B cell (primary cell): Measurements from ENCODE around the gene ANKS1B. TPM values are rescaled to one million over a fixed set of nuclear protein-coding genes. Genes with fewer than 3 reads are reported as not detected.

ENCODE experiments used
- ATAC-seq: fragments of 200-7000 bp; cut with Tn5 transposase; one replicate; pipeline ENCODE4 v1.10.0; 2021; ENCODE audit warnings: low read depth, mild to moderate bottlenecking, moderate number of reproducible peaks, moderate library complexity
- CTCF ChIA-PET: fragments of 350-600 bp; sonication (Branson Sonifier 250); formaldehyde crosslinking; loops from one replicate; lab custom pipeline; 2021; ENCODE audit warnings: antibody characterized with exemption, inconsistent platforms; lab: Charles Lee
- POLR2A ChIA-PET: fragments of 350-600 bp; sonication (Branson Sonifier 250); formaldehyde crosslinking; loops from one replicate; lab custom pipeline; 2021; ENCODE audit warnings: antibody characterized with exemption; lab: Charles Lee
- DNase-seq: peaks from one replicate; pipeline ENCODE4 v3.0.0; 2013
- H2AFZ ChIP-seq: 2 replicates; pipeline ENCODE4 v1.6.1; 2012; ENCODE audit warnings: mild to moderate bottlenecking, low read depth, low read length; ENCODE audit not compliant: insufficient read depth, poor library complexity, severe bottlenecking
- H3K27ac ChIP-seq, 2 donors: 1 replicate in 1 of 2; 2 replicates in 1 of 2; pipeline ENCODE4 v1.5.1; 2012 to 2013; ENCODE audit warnings: low read length in 2 of 2, mild to moderate bottlenecking in 2 of 2, moderate library complexity in 1 of 2
- H3K27me3 ChIP-seq, 4 experiments: fragments of 200-600 bp in 1 of 4; sonication (generic) in 1 of 4; replicated peaks in 1 of 4; 1 replicate in 2 of 4; 2 replicates in 2 of 4; pipeline versions ENCODE4 v1.6.1 to v1.7.0; 2013 to 2016; ENCODE audit warnings: low read length in 3 of 4, mild to moderate bottlenecking in 2 of 4, mixed read lengths in 1 of 4, moderate library complexity in 1 of 4; ENCODE audit not compliant: insufficient read depth in 4 of 4, control insufficient read depth in 3 of 4; ENCODE audit errors: control extremely low read depth in 1 of 4
- H3K36me3 ChIP-seq, 2 experiments: replicated peaks in 1 of 2; 1 replicate in 1 of 2; 2 replicates in 1 of 2; pipeline versions ENCODE4 v1.6.1 to v1.7.1; 2013; ENCODE audit warnings: low read length in 1 of 2; ENCODE audit not compliant: insufficient read depth in 2 of 2, control insufficient read depth in 1 of 2; ENCODE audit errors: control extremely low read depth in 1 of 2, extremely low read depth in 1 of 2
- H3K4me1 ChIP-seq, 2 donors: fragments of 200-600 bp in 1 of 2; sonication (generic) in 1 of 2; 1 replicate in 1 of 2; 2 replicates in 1 of 2; pipeline versions ENCODE4 v1.5.1 to v1.6.1; 2013 to 2017; ENCODE audit warnings: low read length in 2 of 2; ENCODE audit not compliant: control insufficient read depth in 2 of 2, insufficient read depth in 2 of 2
- H3K4me2 ChIP-seq: replicated peaks from 2 replicates; pipeline ENCODE3; 2012; ENCODE audit warnings: mild to moderate bottlenecking, low read depth, low read length; ENCODE audit not compliant: poor library complexity, severe bottlenecking
- H3K4me3 ChIP-seq, 5 experiments: fragments of 200-600 bp in 1 of 5; sonication (generic) in 1 of 5; 1 replicate in 3 of 5; 2 replicates in 2 of 5; pipeline versions ENCODE4 v1.5.1 to v1.7.0; 2011 to 2016; ENCODE audit warnings: low read length in 4 of 5, mild to moderate bottlenecking in 4 of 5, low read depth in 2 of 5, control low read depth in 1 of 5, moderate library complexity in 1 of 5; ENCODE audit not compliant: insufficient read depth in 1 of 5; ENCODE audit errors: control extremely low read depth in 1 of 5, extremely low read depth in 1 of 5
- H3K79me2 ChIP-seq: fragments of 200-600 bp; sonication (generic); one replicate; pipeline ENCODE4 v1.6.0; 2016; ENCODE audit warnings: low read length; ENCODE audit not compliant: control insufficient read depth, insufficient read depth
- H3K9ac ChIP-seq: fragments of 200-600 bp; sonication (generic); 2 replicates; pipeline ENCODE4 v1.6.1; 2017; ENCODE audit warnings: mild to moderate bottlenecking, low read length, moderate library complexity
- H3K9me3 ChIP-seq, 3 donors: one replicate each; pipeline versions ENCODE4 v1.6.1 to v1.7.1; 2013; ENCODE audit warnings: low read length in 2 of 3; ENCODE audit not compliant: control insufficient read depth in 2 of 3, insufficient read depth in 1 of 3; ENCODE audit errors: control extremely low read depth in 1 of 3
- H4K20me1 ChIP-seq: 2 replicates; pipeline ENCODE4 v1.6.0; 2012; ENCODE audit warnings: mild to moderate bottlenecking, low read length; ENCODE audit not compliant: insufficient read depth, control insufficient read depth, poor library complexity, severe bottlenecking
- H3K27ac Mint-ChIP-seq: one replicate; pipeline ENCODE4 v1.8.0; 2021; ENCODE audit warnings: mixed read lengths
- H3K27me3 Mint-ChIP-seq: one replicate; pipeline ENCODE4 v1.8.0; 2021; ENCODE audit warnings: mixed read lengths
- H3K4me1 Mint-ChIP-seq: one replicate; pipeline ENCODE4 v1.8.0; 2021; ENCODE audit warnings: mixed read lengths
- H3K4me3 Mint-ChIP-seq: one replicate; pipeline ENCODE4 v1.8.0; 2021; ENCODE audit warnings: mixed read lengths
- H3K9me3 Mint-ChIP-seq: one replicate; pipeline ENCODE4 v1.8.0; 2022; ENCODE audit warnings: mixed read lengths; ENCODE audit not compliant: insufficient read depth
- CTCF ChIP-seq: fragments of 200-600 bp; IDR thresholded peaks from one replicate; pipeline ENCODE4 v1.8.0; 2022; ENCODE audit warnings: antibody characterized with exemption, mild to moderate bottlenecking
- EZH2 ChIP-seq: IDR thresholded peaks from 2 replicates; pipeline ENCODE4 v1.6.1; 2012; ENCODE audit warnings: borderline replicate concordance, low read depth, mild to moderate bottlenecking, moderate library complexity, low read length; ENCODE audit not compliant: insufficient read depth, poor library complexity, severe bottlenecking
- WGBS: methylation state at CpG from one replicate; pipeline ENCODE4 v1.1.5; 2013; ENCODE audit warnings: missing lambda C conversion rate; ENCODE audit not compliant: insufficient coverage; 5-methylcytosine and 5-hydroxymethylcytosine counted together
- intact Hi-C: fragments of 100-400 bp; cut with micrococcal nuclease; formaldehyde crosslinking; loops from one replicate; pipeline ENCODE4 v1.10.0; 2022
- polyA plus RNA-seq: library from polyadenylated mRNA; depleted of rRNA; stranded (reverse); fragments of >200 nt; gene quantifications from 2 replicates; pipeline ENCODE4 v1.2.3, GENCODE V29; 2012
- total RNA-seq, 2 donors: library from RNA; stranded (reverse); fragments of 120-200 nt in 1 of 2; gene quantifications; 1 replicate in 1 of 2; 2 replicates in 1 of 2; pipeline versions ENCODE4 v1.2.3 to v1.2.4, GENCODE V29; 2013 to 2022

The ANKS1B gene
- total and polyA plus RNA-seq, 2 donors (not counting 1 experiment from before 2014, with no cell fraction given): not detected

- Histone ChIP-seq H3K4me3 (no peak overlapping the region), H3K4me1 (no peaks in the 10 kb centered on the region), H3K27me3 (no peaks in the 10 kb centered on the region), H3K36me3 (no peaks in the 10 kb centered on the region), H4K20me1 (no peaks in the 10 kb centered on the region), H3K27ac (no peak overlapping the region), H3K9me3 (peaks cover 0 to 5% (median 0%) of the 10 kb centered on the region in 3 donors), H3K4me2 (no peak overlapping the region), H2AFZ (no peak overlapping the region), H3K9ac (no peak overlapping the region), H3K79me2 (no peaks in the 10 kb centered on the region)
- intact Hi-C loops: no loop called here
- WGBS: no CpG with 5 or more reads among the region's 2 CpGs
- no peak for TF ChIP-seq CTCF
- TF ChIP-seq EZH2: no peak
- Mint-ChIP-seq H3K9me3 (peaks cover 3% of the 10 kb centered on the region), H3K4me1 (no peaks in the 10 kb centered on the region), H3K27me3 (no peaks in the 10 kb centered on the region), H3K4me3 (no peak overlapping the region), H3K27ac (no peak overlapping the region)
- ChIA-PET POLR2A (no interaction called here), CTCF (no interaction called here)
- ATAC-seq: no peak
- no peak for DNase-seq
Measured at GRCh38 chr12:99454539-99455172, 530.1 kb downstream of the ANKS1B start.

- WGBS: 11% methylated on average over 1 of the region's 2 CpGs
- no peaks in the 10 kb centered on the region for H3K27me3 Mint-ChIP-seq
- ChIA-PET POLR2A (no interaction called here), CTCF (no interaction called here)
- intact Hi-C loops: no loop called here
- no peak for TF ChIP-seq CTCF
- TF ChIP-seq EZH2: no peak
- Histone ChIP-seq H3K27ac (no peak overlapping the region), H3K4me2 (no peak overlapping the region), H3K79me2 (no peaks in the 10 kb centered on the region), H2AFZ (no peak overlapping the region), H3K27me3 (no peaks in the 10 kb centered on the region), H3K4me1 (no peaks in the 10 kb centered on the region), H3K36me3 (no peaks in the 10 kb centered on the region), H4K20me1 (no peaks in the 10 kb centered on the region), H3K9me3 (peaks cover 0 to 5% (median 0%) of the 10 kb centered on the region in 3 donors), H3K4me3 (no peak overlapping the region), H3K9ac (no peak overlapping the region)
- H3K4me1 Mint-ChIP-seq: no peaks in the 10 kb centered on the region
- H3K27ac Mint-ChIP-seq: no peak overlapping the region
- DNase-seq: no peak
- ATAC-seq: no peak
- peaks cover 3% of the 10 kb centered on the region for H3K9me3 Mint-ChIP-seq
- H3K4me3 Mint-ChIP-seq: no peak overlapping the region
Measured at GRCh38 chr12:99453836-99454538, 530.7 kb downstream of the ANKS1B start.
